ENCODE data around the gene SIGLEC8.

GRCh38 chr19:51450730-51451307, 7.4 kb downstream of the SIGLEC8 start:
- no peak for TF ChIP-seq CTCF (IDR thresholded peaks at IDR 0.05)
- TF ChIP-seq POLR2A (IDR thresholded peaks at IDR 0.05): no peak
